Activated CD4-positive, CD25-positive, alpha-beta regulatory T cell (primary cell): ENCODE data around the gene CERS6.

Experiments
- DNase-seq, 4 experiments: peaks; one replicate each; lab custom pipeline; 2025; lab: John Stamatoyannopoulos, UW

Gene CERS6

DNA sequence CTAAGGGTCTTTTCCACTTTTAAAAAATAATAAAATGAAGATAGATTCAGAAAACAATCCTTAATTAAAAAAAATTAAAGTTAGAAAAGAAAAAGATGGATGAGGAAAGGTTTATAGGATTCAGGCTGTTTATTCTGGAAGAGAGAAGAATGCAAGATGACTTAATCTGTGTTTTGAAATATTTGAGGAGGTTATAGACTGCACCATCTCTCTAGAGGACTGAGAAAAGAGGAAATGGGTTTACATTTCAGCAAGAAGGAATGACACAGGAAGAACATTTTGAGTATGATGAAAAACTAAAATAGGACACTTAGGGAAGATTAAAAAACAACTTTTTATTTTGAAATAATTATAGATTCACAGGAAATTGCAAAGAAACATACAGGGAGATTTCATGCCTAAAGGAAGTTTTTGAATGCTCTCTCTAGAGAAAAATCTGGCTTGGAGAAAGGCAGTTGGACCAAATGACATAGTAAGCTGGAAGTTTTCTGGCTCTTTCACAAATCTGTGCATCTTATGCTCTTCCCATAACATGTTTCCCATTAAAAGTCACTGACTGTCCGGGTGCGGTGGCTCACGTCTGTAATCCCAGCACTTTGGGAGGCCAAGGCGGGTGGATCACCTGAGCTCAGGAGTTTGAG, 75.0 kb downstream of the CERS6 start:
- DNase-seq = no peak

DNA sequence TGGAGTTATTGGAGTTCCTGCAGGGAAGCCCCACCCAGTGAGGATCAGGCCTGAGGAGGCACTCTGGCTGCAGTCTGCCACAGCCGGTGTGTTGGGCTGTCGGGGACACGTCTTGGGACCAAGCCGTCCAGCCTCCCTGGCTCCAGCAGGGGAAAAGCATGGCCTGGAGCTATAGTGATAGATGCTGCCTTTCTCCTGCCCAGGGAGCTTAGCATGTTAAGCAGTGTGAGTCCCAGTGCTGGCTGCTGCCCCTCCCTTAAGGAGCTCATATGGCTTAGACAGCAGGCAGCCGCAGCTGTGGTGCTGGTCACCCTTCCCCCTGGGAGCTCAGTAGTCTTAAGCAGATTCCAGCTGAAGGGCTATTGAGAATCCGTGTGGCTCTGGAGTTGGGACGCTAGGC, 78.9 kb downstream of the CERS6 start:
- DNase-seq = no peak

- no peak for DNase-seq
These were observed 80.9 kb downstream of the CERS6 start for GRCh38 chr2:168536925-168537466.

GRCh38 chr2:168538133-168538532, 82.1 kb downstream of the CERS6 start:
- DNase-seq = no peak

- DNase-seq = no peak
These were observed 82.5 kb downstream of the CERS6 start for GRCh38 chr2:168538534-168538933.

GRCh38 chr2:168539945-168540344, 83.9 kb downstream of the CERS6 start:
- DNase-seq = no peak

- no peak for DNase-seq
These were observed 85.8 kb downstream of the CERS6 start for GRCh38 chr2:168541858-168542257.

- no peak for DNase-seq
These were observed 87.0 kb downstream of the CERS6 start for GRCh38 chr2:168543037-168543436.

DNA sequence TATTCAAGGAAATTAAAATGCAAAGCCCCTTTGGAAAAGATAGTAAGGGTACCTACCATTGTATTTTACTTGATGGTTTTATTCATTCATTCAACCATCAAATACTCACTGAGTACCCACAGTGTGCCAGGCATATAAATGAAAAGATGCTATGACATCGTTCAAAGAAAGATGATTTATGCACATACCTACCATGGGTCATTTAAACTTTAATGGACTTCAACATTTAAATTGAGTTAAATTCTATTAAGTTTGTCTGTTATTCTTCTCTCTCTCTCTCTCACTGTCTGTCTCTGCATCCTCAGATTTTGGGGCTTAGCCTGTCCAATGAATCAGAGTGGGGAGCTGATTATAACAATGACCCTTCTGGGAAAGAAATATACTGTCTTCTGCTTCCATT, 87.9 kb downstream of the CERS6 start:
- no peak for DNase-seq

DNA sequence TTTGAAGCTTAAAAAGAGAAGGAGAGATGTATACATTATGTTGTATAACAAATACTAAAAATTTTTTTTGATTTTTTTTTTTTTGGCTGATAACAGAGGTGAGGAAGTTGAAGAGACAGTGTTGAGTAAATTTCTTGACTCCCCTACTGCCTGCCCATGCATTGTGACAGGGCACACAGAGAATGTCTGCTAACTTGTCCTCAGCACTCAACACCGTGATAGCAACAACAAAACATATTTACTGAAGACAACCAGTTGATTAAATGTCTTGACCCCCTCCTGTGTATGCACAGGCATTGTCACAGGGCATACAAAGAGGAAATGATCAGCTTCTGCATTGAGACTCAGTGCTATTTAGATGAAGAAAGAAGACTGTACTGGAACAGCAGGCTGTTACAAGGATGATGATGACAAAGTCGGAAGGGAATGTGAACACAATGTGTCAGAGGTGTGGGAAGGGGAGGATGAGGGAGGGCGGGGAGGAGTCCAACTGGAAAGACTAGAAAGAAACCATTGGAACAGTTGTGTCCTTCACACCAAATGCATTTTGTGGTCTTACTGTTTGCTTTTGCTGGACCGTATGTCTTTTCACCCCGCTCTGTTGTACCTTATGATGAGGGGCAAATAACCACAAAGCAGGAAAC, 89.5 kb downstream of the CERS6 start:
- no peak for DNase-seq

GRCh38 chr2:168550670-168551069, 94.6 kb downstream of the CERS6 start:
- DNase-seq = no peak

- DNase-seq = no peak
These were observed 96.4 kb downstream of the CERS6 start for GRCh38 chr2:168552450-168552856.

DNA sequence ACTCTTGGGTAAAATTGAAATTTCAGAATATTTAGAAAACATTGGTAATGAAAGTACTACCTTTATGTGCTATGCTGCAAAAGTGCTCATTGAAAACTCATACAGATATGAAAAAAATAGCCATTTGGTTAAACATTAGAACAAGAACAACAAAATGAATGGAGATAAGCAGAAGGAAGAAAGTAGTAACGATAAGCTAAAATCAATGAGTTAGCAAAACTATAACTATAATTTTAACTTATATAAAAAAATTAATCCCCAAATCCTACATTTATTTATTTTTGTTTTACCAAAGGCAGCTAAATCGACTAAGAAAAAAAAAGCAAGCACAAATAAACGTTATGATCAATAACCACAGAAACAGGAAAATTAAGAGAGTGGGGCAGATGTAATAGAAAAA, 99.2 kb downstream of the CERS6 start:
- DNase-seq = no peak

DNA sequence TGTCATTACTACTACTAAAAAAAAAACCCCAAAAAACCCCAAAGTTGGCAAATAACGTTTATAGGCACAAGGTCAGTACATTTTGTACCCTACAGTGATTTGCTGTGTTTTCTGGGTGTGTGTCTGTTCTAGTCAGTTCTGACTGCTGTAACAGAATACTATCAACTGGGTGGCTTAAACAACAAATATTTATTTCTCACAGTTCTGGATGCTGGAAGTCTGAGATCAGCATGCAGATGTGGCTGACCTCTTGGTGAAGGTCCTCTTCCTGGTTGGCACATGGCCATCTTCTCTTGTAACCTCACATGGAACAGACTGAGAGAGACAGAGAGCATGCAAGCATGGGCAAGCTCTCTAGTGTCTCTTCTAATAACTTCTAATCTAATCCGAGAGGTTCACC, 103.1 kb downstream of the CERS6 start:
- DNase-seq = no peak

GRCh38 chr2:168560817-168561499, 104.9 kb downstream of the CERS6 start:
- no peak for DNase-seq

DNA sequence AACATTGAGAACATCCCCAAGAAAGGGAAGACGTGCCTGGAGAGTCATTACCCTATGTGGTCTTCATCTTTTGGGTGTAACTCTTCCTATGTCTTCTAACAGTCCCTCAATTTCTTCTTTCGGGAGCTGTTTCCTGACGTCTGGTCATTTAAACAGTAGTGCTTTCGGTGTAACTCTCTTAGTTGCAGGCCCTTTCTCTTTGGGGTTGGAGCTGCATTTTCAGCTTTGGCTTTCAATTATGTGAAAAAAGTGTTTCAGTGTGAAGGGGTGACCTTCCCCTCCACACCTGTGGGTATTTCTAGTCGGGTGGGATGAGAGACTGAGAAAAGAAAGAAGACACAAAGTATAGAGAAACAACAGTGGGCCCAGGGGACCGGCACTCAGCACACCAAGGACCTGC, 105.9 kb downstream of the CERS6 start:
- no peak for DNase-seq

DNA sequence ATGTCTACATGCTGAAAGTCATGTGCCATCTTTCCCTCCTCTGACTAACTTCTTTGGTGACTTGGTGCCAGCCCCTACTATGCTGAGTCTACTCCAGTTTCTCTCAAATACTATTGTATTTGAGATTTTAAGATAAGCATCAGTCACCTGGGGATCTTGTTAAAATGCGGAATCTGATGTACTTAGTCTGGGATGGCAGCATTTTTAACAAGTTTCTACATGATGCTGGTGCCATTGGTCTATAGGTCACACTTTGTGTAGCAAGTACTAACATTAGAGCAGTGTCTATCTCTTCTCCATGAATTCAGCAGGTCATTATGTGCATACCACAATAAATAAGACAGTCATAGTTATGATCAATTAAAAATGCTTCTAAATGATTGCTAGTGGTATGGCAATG, 106.9 kb downstream of the CERS6 start:
- DNase-seq = no peak

DNA sequence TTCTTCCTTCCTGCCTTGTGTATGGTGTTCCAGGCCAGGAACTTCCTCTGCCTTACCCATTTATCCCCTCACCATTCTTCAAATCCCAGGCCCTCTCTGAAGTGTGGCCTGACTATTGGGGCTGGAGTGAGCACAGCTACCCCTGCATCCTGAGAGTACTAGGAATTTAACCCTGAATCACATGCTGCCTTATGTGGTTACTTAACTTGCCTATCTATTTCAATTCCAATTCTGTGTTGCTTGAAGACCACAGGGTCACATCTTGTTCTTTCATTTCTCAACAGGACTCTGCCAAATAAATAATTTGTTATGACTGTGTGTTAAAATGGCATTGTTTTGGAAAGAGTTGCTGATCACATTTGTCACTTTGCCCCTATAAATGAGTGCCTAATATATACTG, 108.6 kb downstream of the CERS6 start:
- DNase-seq = no peak

DNA sequence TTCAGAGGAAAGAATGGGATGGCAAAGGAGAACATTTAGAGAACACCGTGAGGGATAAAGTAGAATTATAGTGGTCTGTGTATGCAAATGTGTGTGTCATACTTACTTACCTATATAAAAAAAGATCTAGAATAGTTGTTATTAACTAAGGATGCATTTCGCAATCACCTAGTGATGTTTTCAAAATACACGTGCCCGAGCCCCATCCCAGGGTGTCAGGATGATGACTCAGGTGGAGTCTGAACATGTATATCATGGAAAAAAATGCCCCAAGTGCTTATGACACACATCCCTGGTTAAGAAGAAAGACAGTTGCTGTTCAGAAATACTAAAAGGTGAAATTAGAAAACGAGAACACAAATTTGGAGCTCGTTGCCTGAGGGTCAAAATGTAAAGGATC, 109.0 kb downstream of the CERS6 start:
- DNase-seq = no peak

DNA sequence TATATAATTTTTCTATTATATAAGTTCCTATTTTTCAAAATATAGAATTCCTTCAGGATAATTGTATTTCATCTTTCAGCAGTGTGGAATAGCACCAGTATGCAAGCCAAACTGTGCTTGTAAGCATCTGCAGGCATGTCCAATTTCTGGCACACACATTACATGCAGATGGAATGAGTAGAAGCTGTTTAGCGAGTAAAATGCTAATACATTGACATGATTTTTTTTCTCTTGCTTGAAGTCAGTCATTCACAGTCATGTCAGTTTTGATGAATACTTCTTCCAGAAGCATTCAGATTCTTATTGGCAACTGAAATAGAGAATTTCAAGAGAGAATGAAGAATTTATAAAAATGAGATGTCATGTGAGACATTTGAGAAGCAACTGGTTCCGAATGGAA, 109.4 kb downstream of the CERS6 start:
- DNase-seq = no peak

GRCh38 chr2:168566974-168567665, 111.0 kb downstream of the CERS6 start:
- no peak for DNase-seq

DNA sequence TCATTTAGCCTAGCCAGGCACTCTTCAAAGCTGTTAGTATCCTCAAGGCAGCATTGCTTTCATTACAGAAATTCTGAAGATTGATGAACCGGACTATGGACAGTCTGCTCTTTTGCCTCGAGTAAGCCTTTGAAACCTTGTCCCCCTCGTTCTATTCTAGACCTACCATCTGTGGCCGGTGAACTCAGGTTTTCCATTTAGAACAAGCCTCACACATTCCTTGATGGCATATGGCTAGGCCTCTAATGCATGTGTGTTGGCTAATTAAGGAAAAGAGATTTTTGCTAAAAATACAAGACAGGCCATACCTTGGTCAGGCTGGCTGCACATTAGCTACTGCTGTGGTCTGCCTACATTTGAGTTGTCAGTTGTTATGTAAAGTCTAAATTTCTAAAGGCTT, 111.8 kb downstream of the CERS6 start:
- DNase-seq = no peak
